ENCODE results near the gene HSPB1. TPM values are rescaled to one million over a fixed set of nuclear protein-coding genes. Genes with fewer than 3 reads are reported as not detected.

The HSPB1 gene
- total and polyA plus RNA-seq, 2 of the 13 experiments (the other 11 are each of a cell fraction or from before 2014, with no cell fraction given) = 21.0 to 38.6 TPM

- no peak overlapping the region for H2AFZ ChIP-seq (ENCODE audit: low read length)
- peaks cover 0 to 4% of the 10 kb centered on the region in 2 experiments; a peak in 2 of 5 replicates for H3K27me3 ChIP-seq (ENCODE audit: control insufficient read depth in 1 of 2, insufficient read depth in 2 of 2, low read length in 2 of 2)
- H3K27ac ChIP-seq (ENCODE audit: extremely low read length, insufficient read depth, low read length) = no peak overlapping the region
- no TSS peak for BruUV-seq (replicated peaks)
- in situ Hi-C loops (cut with HindIII; ENCODE audit: extremely low pct_ligation_motif_present, low pct_unique_long_range_greater_than_20kb) (no loop called here), intact Hi-C loops (cut with micrococcal nuclease; ENCODE audit: unreplicated experiment) (no loop called here)
- no peaks in the 10 kb centered on the region for H3K9me3 ChIP-seq (ENCODE audit: low read length)
- TF ChIP-seq ELF3 (CRISPR knock-in tag; IDR thresholded peaks at IDR 0.05) = peak; percentile 31; the same call in 1 of the 2 replicates
- TF ChIP-seq ARNT2 (CRISPR knock-in tag; IDR thresholded peaks at IDR 0.05; ENCODE audit: low read depth) = no peak
- CTCF ChIA-PET (ENCODE audit: low intra/inter-chr PET ratio, low total read pairs) = interaction anchor here (8.6 kb wide), 1 partner anchor 19 kb away, joined by 179 read pairs; no protein-coding TSS in a partner anchor
- H3K4me1 ChIP-seq (ENCODE audit: insufficient read depth, low read length) = peaks cover 65% of the 10 kb centered on the region
- FAIRE-seq = no peak
- H4K20me1 ChIP-seq (ENCODE audit: insufficient read depth, low read length) = no peaks in the 10 kb centered on the region
- peak overlapping the region in 1 of 3 experiments; percentile 4; a peak in 1 of 6 replicates for H3K4me3 ChIP-seq (replicated peaks in 1 of 3; ENCODE audit: insufficient read depth in 1 of 3, low read depth in 2 of 3, low read length in 3 of 3)
- 69% methylated on average over 8 of the region's 8 CpGs for WGBS (ENCODE audit: low lambda C conversion rate)
- H3K36me3 ChIP-seq (replicated peaks in 1 of 2; ENCODE audit: control insufficient read depth in 1 of 2, insufficient read depth in 2 of 2, low read length in 2 of 2) = no peaks in the 10 kb centered on the region
- no peaks in the 10 kb centered on the region for H3K79me2 ChIP-seq (ENCODE audit: insufficient read depth, low read length)
- no peak for DNase-seq (ENCODE audit: low spot score)
- no peak for ATAC-seq
- H3K4me2 ChIP-seq (ENCODE audit: low read depth, low read length) = peak overlapping the region; percentile 32; the same call in 1 of the 2 replicates
- POLR2A ChIA-PET = interaction anchor here (0.8 to 2.6 kb wide), 3 partner anchors 10 to 24 kb away, joined by 3 to 19 read pairs (median 7); no protein-coding TSS in a partner anchor
- H3K9ac ChIP-seq (ENCODE audit: insufficient read depth, low read depth, low read length) = no peak overlapping the region
These were observed 9.0 kb upstream of the HSPB1 start for GRCh38 chr7:76293407-76293901.

- H3K4me1 ChIP-seq (ENCODE audit: insufficient read depth, low read length) = peaks cover 68% of the 10 kb centered on the region
- peak overlapping the region; percentile 5 to 52 (median 13); a peak in 1 of 6 replicates for H3K4me3 ChIP-seq (replicated peaks in 1 of 3; ENCODE audit: insufficient read depth in 1 of 3, low read depth in 2 of 3, low read length in 3 of 3)
- no peak overlapping the region for H2AFZ ChIP-seq (ENCODE audit: low read length)
- ChIA-PET CTCF (ENCODE audit: low intra/inter-chr PET ratio, low total read pairs) (interaction anchor here (8.6 kb wide), 1 partner anchor 18 kb away, joined by 179 read pairs; no protein-coding TSS in a partner anchor), POLR2A (interaction anchor here (1.1 to 1.8 kb wide), 2 partner anchors 9 to 12 kb away, joined by 4 to 7 read pairs; no protein-coding TSS in a partner anchor)
- in situ Hi-C loops (cut with HindIII; ENCODE audit: extremely low pct_ligation_motif_present, low pct_unique_long_range_greater_than_20kb) = no loop called here
- H3K4me2 ChIP-seq (ENCODE audit: low read depth, low read length) = peak overlapping the region; percentile 59
- no peaks in the 10 kb centered on the region for H3K9me3 ChIP-seq (ENCODE audit: low read length)
- peak; percentile 65 for DNase-seq (ENCODE audit: low spot score)
- no TSS peak for BruUV-seq (replicated peaks)
- no peak for FAIRE-seq
- ATAC-seq = peak; percentile 37
- H3K36me3 ChIP-seq (replicated peaks in 1 of 2; ENCODE audit: control insufficient read depth in 1 of 2, insufficient read depth in 2 of 2, low read length in 2 of 2) = no peaks in the 10 kb centered on the region
- no peak overlapping the region for H3K27ac ChIP-seq (ENCODE audit: extremely low read length, insufficient read depth, low read length)
- peaks cover 0 to 1% of the 10 kb centered on the region in 2 experiments; a peak in 2 of 5 replicates for H3K27me3 ChIP-seq (ENCODE audit: control insufficient read depth in 1 of 2, insufficient read depth in 2 of 2, low read length in 2 of 2)
- no peaks in the 10 kb centered on the region for H3K79me2 ChIP-seq (ENCODE audit: insufficient read depth, low read length)
- intact Hi-C loops (cut with micrococcal nuclease; ENCODE audit: unreplicated experiment) = no loop called here
- H4K20me1 ChIP-seq (ENCODE audit: insufficient read depth, low read length) = no peaks in the 10 kb centered on the region
- 23% methylated on average over 16 of the region's 20 CpGs for WGBS (ENCODE audit: low lambda C conversion rate)
- 0 out of 2 replicates have a peak overlapping the region, but pooled peaks have one; percentile 15 for H3K9ac ChIP-seq (ENCODE audit: insufficient read depth, low read depth, low read length)
- TF ChIP-seq TFAP4 (IDR thresholded peaks at IDR 0.05; ENCODE audit: borderline replicate concordance, low read depth) = peak; percentile 87; the same call in 1 of the 2 replicates
- TF ChIP-seq SP4 (CRISPR knock-in tag; IDR thresholded peaks at IDR 0.05) = no peak; the same call in 1 of the 2 replicates
- peak; percentile 33; the same call in 1 of the 2 replicates for TF ChIP-seq SALL1 (CRISPR knock-in tag; IDR thresholded peaks at IDR 0.05)
- no peak for TF ChIP-seq RAD51 (IDR thresholded peaks at IDR 0.05; ENCODE audit: borderline replicate concordance)
- TF ChIP-seq ZNF225 (CRISPR knock-in tag; IDR thresholded peaks at IDR 0.05) = no peak
- 0 out of 2 replicates have a peak, but pooled peaks have one; percentile 20 for TF ChIP-seq DRAP1 (CRISPR knock-in tag; IDR thresholded peaks at IDR 0.05)
- peak; percentile 12; the same call in 1 of the 2 replicates for TF ChIP-seq POGZ (CRISPR knock-in tag; IDR thresholded peaks at IDR 0.05)
- TF ChIP-seq ZFY (CRISPR knock-in tag; IDR thresholded peaks at IDR 0.05) = peak; percentile 47; the same call in 1 of the 2 replicates
- no peak for TF ChIP-seq ZEB1 (IDR thresholded peaks at IDR 0.05; ENCODE audit: insufficient replicate concordance, low read depth)
- TF ChIP-seq ZNF766 (CRISPR knock-in tag; IDR thresholded peaks at IDR 0.05; ENCODE audit: borderline replicate concordance) = no peak
These were observed 8.0 kb upstream of the HSPB1 start for GRCh38 chr7:76294344-76295024.

All from HepG2 (cell line).